Amniotic epithelial cell (primary cell): Measurements from ENCODE around the gene TRIM36.

Experiments
- DNase-seq: peaks from one replicate; pipeline ENCODE4 v3.0.0-alpha.2; 2010; ENCODE audit warnings: low read depth

TRIM36 gene

GRCh38 chr5:115165790-115166189 lies 3.9 kb downstream of the TRIM36 start:
- DNase-seq: no peak

- no peak for DNase-seq
These were observed 8.7 kb downstream of the TRIM36 start for GRCh38 chr5:115160975-115161475.

DNA sequence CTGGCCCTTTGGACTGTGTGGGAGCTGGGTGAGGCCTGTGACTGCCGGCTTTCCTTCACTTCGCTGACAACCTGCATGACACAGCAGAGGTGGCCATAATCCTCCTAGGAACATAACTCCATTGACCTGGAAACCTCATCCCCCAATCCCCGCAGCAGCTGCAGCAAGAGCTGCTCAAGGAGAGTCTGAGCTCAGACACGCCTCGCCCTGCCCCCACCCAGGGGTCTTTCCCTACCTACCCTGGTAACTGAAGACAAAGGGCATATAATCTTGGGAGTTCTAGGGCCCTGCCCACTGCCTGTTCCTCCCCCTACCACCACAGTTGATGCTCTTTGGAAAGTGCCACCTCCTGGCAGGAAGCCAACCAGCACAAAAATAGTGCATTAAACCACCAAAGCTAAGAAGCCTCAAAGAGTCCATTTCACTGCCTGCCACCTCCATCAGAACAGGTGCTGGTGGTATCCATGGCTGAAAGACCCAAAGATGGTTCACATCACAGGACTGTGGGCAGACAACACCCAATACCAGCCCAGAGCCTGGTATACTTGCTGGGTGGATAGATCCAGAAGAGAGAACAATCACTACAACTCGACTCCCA lies 18.4 kb downstream of the TRIM36 start:
- DNase-seq: no peak

DNA sequence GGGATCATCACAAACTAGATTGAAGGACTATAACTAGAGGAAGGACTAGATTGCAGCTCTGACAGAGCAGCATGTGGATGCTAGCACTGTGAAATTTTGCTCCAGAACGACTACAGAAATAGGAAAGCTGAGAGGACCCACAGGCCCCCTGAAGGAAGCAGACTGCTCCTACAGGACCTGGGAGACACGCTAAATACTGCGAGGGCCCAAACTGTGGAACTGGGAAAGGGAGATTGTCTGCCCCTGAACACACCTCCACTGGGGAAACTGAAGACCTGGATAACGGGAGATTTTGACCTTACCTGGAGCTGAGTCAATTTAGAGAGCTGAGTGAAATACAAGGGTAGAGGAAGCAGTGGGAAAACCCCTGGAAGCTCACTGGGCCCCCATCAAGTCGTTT lies 19.2 kb downstream of the TRIM36 start:
- no peak for DNase-seq

- no peak for DNase-seq
These were observed 22.7 kb downstream of the TRIM36 start for GRCh38 chr5:115147052-115147451.

DNA sequence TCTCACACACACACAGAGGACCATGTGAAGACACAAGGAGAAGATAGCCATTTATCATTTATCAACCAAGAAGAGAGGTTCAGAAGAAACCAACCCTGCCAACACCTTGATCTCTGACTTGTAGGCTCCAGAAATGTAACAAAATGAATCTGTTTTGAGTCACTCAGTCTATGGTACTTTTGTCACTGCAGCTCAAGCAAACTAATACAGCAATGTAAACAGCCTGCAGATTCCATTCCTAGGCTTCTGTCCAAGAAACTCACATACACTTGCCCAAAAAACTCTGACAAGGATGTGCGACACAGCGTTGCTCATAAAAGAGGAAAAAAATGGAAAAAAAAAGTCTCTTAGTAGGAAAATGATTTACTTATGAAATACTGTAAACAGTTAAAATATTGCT lies 33.4 kb downstream of the TRIM36 start:
- no peak for DNase-seq

DNA sequence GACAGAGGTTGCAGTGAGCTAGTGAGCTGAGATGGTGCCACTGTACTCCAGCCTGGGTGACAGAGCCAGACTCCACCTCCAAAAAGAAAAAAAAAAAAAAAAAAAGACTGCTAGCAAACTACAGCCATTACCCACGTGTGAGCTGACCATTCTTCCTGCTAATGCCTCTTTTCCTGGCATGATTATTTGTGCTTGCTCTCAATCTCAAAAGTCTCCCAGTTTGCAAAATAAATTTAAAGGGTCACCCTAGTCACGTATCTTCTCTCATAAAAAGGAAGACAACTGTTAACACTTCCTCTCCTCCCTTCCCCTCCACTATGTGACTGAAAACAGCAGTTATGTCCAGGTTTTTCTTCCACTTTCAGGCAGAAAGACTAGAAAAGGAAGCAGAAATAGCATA lies 37.2 kb downstream of the TRIM36 start:
- no peak for DNase-seq

DNA sequence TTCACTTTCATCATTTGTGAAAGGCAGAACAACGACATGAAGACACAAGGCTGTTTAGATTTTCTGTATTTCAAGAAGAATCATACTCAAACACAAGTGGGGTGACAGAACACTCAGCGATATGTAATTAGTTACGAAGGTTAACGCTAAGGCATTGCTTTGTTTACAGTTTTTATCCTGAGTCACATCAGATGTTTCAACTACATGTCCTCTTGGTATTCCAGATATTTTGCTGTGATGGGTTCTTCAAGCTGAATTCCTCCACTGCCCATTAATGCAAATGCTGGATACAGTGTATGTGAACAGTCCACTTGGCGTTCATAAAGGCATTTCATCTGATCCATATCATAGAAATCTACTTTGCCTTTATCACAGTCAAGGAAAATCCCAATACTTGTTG lies 43.4 kb downstream of the TRIM36 start:
- DNase-seq: peak; percentile 29

GRCh38 chr5:115124741-115125140 lies 45.0 kb downstream of the TRIM36 start:
- peak; percentile 3 for DNase-seq

- no peak for DNase-seq
These were observed 53.7 kb downstream of the TRIM36 start for GRCh38 chr5:115116001-115116400.

GRCh38 chr5:115109840-115110239 lies 59.9 kb downstream of the TRIM36 start:
- no peak for DNase-seq

DNA sequence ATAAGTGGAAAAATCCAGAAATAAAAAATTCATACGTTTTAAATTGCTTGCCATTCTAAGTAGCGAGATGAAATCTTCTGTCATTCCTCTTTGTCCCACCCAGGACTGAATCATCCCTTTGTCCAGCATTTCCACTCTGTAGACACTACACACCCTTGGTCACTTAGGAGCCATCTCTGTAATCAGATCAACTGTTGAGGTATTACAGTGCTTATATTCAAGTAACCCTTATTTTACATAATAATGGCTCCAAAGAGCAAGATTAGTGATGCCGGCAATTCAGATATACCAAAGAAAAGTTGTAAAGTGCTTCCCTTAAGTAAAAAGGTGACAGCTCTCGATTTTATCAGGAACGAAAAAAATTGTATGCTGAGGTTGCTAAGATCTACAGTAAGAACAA lies 60.4 kb downstream of the TRIM36 start:
- DNase-seq: no peak

- peak; percentile 26 for DNase-seq
These were observed 69.3 kb downstream of the TRIM36 start for GRCh38 chr5:115100319-115100955.

GRCh38 chr5:115098041-115098702 lies 71.5 kb downstream of the TRIM36 start:
- DNase-seq: peak; percentile 55

- DNase-seq: no peak
These were observed 72.5 kb downstream of the TRIM36 start for GRCh38 chr5:115097236-115097635.

GRCh38 chr5:115096034-115096769 lies 73.5 kb downstream of the TRIM36 start:
- DNase-seq: peak; percentile 31

GRCh38 chr5:115087951-115088350 lies 81.8 kb downstream of the TRIM36 start:
- no peak for DNase-seq

DNA sequence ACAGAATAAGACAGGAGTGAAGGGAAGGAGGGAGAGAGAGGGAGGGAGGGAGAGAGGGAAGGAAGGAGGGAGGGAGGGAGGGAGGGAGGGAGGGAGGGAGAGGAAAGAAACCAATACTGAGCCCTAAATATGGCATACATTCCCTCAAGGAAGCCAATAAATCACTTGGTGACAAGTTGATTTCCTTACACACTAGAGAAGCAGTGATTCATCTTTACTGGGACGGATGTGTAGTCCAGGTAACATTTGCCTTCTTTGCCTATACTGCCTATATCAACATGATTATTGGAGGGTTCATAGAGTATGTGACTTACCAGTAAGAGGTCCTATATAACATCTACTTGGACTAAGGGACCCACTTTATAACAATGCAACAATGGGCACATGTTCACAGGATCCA lies 83.2 kb downstream of the TRIM36 start:
- no peak for DNase-seq

DNA sequence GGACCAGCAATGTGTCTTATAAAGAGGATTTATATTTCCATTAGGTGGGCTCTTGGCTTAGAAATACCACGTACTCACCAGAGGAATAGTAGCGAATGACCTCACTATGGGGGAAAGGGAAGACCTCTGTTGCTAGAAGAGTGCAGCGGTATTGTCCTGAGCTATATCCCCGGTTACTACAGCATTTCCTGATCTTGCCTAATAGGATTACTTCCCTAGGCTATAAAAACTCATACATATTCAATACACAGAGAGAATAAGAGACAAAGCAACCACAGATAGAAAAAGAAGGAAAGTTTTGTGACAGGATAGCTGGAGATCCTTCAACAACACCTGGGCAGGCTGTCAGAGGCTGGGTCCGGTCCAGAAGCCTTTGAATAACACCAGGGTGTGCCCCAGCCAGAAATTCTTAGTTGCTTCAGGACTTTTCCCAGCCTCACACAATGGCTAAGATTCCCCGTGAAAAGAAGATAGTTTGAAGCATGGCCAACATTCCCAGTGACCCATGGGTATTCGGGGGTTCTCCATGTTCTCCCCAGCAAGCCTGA lies 85.4 kb downstream of the TRIM36 start:
- no peak for DNase-seq

DNA sequence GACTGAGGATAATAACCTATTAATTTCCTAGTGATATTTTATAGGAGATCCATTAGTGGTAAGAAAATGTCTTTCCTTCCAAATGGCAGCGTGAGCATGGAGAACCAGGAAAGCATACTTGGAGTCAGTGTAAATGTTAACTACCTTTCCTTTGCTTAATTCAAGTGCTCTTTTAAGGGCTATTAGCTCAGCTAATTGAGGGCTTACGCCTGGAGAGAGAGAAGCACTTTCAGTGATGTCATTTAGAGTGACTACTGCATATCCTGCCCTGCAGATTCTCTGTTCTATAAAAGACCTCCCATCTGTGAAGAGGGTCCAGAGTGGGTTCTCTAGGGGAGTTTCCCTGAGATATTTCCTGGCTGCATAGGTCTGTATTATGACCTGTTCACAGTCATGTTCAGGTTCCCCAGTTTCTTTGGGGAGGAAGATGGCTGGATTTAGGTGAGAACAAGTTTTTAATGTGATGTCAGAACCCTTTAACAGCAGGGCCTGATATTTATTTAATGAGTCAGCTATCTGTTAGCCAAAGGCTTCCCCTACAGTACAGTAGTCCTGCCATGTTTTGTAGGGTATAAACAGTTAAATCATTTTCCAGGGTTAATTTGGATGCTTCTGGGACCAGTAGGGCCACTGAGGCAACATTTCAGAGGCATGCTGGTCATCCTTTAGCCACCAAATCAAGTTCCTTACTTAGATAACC lies 89.6 kb downstream of the TRIM36 start:
- no peak for DNase-seq
